Tibial artery (tissue), 4 donors: ENCODE results near the gene LAMB1.
"Not testable (repeated sequence)": the region's sequence is repeated elsewhere in the genome, so short reads cannot be mapped to it uniquely, and the experiment has no call there.

ENCODE experiments used
- DNase-seq, 2 donors: peaks; one replicate each; pipeline ENCODE4 v3.0.0-alpha.2; 2019
- H3K27ac ChIP-seq, 2 donors: fragments of 200-600 bp; sonication (generic) in 1 of 2; 1 replicate in 1 of 2; 2 replicates in 1 of 2; pipeline ENCODE4 v1.5.1; 2018 to 2019; ENCODE audit warnings: mild to moderate bottlenecking in 1 of 2
- H3K27me3 ChIP-seq, 2 donors: fragments of 200-600 bp; sonication (generic) in 1 of 2; one replicate each; pipeline versions ENCODE4 v1.5.1 to v1.6.0; 2016 to 2019
- H3K36me3 ChIP-seq, 3 donors: fragments of 200-600 bp; sonication (generic) in 2 of 3; one replicate each; pipeline ENCODE4 v1.5.1; 2016 to 2019; ENCODE audit warnings: mild to moderate bottlenecking in 2 of 3
- H3K4me1 ChIP-seq, 4 donors: fragments of 200-600 bp; sonication (generic) in 2 of 4; 1 replicate in 3 of 4; 2 replicates in 1 of 4; pipeline ENCODE4 v1.5.1; 2016 to 2019
- H3K4me3 ChIP-seq, 2 donors: fragments of 200-600 bp; sonication (generic) in 1 of 2; 1 replicate in 1 of 2; 2 replicates in 1 of 2; pipeline ENCODE4 v1.5.1; 2018 to 2019; ENCODE audit warnings: mild to moderate bottlenecking in 2 of 2
- H3K9me3 ChIP-seq, 3 donors: fragments of 200-600 bp; sonication (generic) in 1 of 3; one replicate each; pipeline ENCODE4 v1.5.1; 2016 to 2019
- CTCF ChIP-seq, 2 experiments: fragments of 200-600 bp in 1 of 2; fragments of 450-650 bp in 1 of 2; IDR thresholded peaks; one replicate each; pipeline ENCODE4 v1.5.1; 2017 to 2019; ENCODE audit warnings: antibody characterized with exemption in 2 of 2, mild to moderate bottlenecking in 1 of 2, moderate library complexity in 1 of 2
- intact Hi-C: fragments of 100-400 bp; cut with DNase I; formaldehyde crosslinking; loops from one replicate; pipeline ENCODE4 v1.15.0; 2023; ENCODE audit warnings: low total_unique reads

Gene LAMB1

GRCh38 chr7:107909445-107909844 is 93.5 kb downstream of the LAMB1 start:
- intact Hi-C loops, result no loop called here
- Histone ChIP-seq H3K4me1 (no peaks in the 10 kb centered on the region), H3K36me3 (peaks cover 52 to 74% (median 61%) of the 10 kb centered on the region in 3 donors), H3K4me3 (no peak overlapping the region), H3K27ac (no peak overlapping the region), H3K27me3 (no peaks in the 10 kb centered on the region), H3K9me3 (no peaks in the 10 kb centered on the region)
- no peak for TF ChIP-seq CTCF (IDR thresholded peaks at IDR 0.05)
- no peak for DNase-seq

GRCh38 chr7:107907790-107908189 is 95.2 kb downstream of the LAMB1 start:
- no peak for DNase-seq
- no peak overlapping the region for H3K27ac ChIP-seq
- no peak for TF ChIP-seq CTCF (IDR thresholded peaks at IDR 0.05)
- no peak overlapping the region for H3K4me3 ChIP-seq
- no peaks in the 10 kb centered on the region for H3K27me3 ChIP-seq
- no peaks in the 10 kb centered on the region for H3K4me1 ChIP-seq
- H3K36me3 ChIP-seq, result peaks cover 61 to 88% (median 75%) of the 10 kb centered on the region in 3 donors
- intact Hi-C loops, result no loop called here
- no peaks in the 10 kb centered on the region for H3K9me3 ChIP-seq

- Histone ChIP-seq H3K27me3 (no peaks in the 10 kb centered on the region), H3K27ac (no peak overlapping the region), H3K4me3 (no peak overlapping the region), H3K36me3 (peaks cover 25 to 44% (median 42%) of the 10 kb centered on the region in 3 donors), H3K4me1 (peaks cover 0 to 18% (median 2%) of the 10 kb centered on the region in 4 donors), H3K9me3 (no peaks in the 10 kb centered on the region)
- no peak for TF ChIP-seq CTCF (IDR thresholded peaks at IDR 0.05)
- no peak for DNase-seq
- intact Hi-C loops, result no loop called here
Observed at GRCh38 chr7:107902381-107902780, 100.6 kb downstream of the LAMB1 start.

GRCh38 chr7:107900496-107901015 is 102.4 kb downstream of the LAMB1 start:
- TF ChIP-seq CTCF (IDR thresholded peaks at IDR 0.05), result no peak
- DNase-seq, result no peak
- Histone ChIP-seq H3K4me3 (no peak overlapping the region), H3K27ac (no peak overlapping the region), H3K27me3 (no peaks in the 10 kb centered on the region), H3K9me3 (no peaks in the 10 kb centered on the region), H3K4me1 (peaks cover 0 to 18% (median 2%) of the 10 kb centered on the region in 4 donors), H3K36me3 (peaks cover 16 to 32% (median 32%) of the 10 kb centered on the region in 3 donors)
- intact Hi-C loops, result no loop called here

GRCh38 chr7:107898997-107899594 is 103.9 kb downstream of the LAMB1 start:
- intact Hi-C loops, result loop anchor here (10.0 kb wide), 1 partner anchor 154 kb away; the partner anchor contains the start of gene CBLL1
- H3K4me3 ChIP-seq, result no peak overlapping the region
- H3K36me3 ChIP-seq, result peaks cover 9 to 31% (median 25%) of the 10 kb centered on the region in 3 donors
- no peaks in the 10 kb centered on the region for H3K9me3 ChIP-seq
- no peak for DNase-seq
- no peak for TF ChIP-seq CTCF (IDR thresholded peaks at IDR 0.05)
- no peaks in the 10 kb centered on the region for H3K27me3 ChIP-seq
- H3K4me1 ChIP-seq, result peaks cover 0 to 28% (median 2%) of the 10 kb centered on the region in 4 donors
- no peak overlapping the region for H3K27ac ChIP-seq

- DNase-seq, H3K27me3 ChIP-seq, H3K9me3 ChIP-seq: not testable (repeated sequence)
- Histone ChIP-seq H3K4me1 (peaks cover 0 to 33% (median 16%) of the 10 kb centered on the region in 4 donors), H3K36me3 (peaks cover 4 to 20% (median 13%) of the 10 kb centered on the region in 3 donors), H3K27ac (peak overlapping the region in 1 of 2 donors; percentile 93), H3K4me3 (peak overlapping the region; percentile 66 to 72)
- intact Hi-C loops, result loop anchor here (10.0 kb wide), 1 partner anchor 148 kb away; the partner anchor contains the start of gene CBLL1
Observed at GRCh38 chr7:107892367-107892741, 110.6 kb downstream of the LAMB1 start.
